ENCODE data around the gene LSM14A.
"Not testable (repeated sequence)": the region's sequence is repeated elsewhere in the genome, so short reads cannot be mapped to it uniquely, and the experiment has no call there.

LSM14A gene

DNA sequence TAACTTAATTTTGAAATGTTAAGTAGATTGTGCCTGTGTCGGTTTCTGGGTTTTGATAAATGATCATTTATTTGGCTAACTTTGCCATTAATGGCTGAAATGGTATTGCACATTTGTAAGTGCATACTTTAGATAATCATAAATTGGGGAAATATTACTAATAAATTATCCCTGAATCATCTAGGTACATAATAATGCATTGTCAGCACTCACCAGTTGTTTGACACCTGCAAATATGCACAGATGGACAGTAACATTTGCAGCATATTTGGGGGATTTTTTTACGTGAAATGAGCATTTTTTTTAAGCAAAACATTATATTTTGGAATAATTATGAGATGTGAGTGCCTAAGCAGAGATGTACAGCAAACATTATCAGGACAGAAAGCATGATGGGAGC, 41.0 kb downstream of the LSM14A start:
- in situ Hi-C loops (cut with MboI; ENCODE audit: low sequenced_read_pairs, unreplicated experiment): no loop called here
- DNase-seq (ENCODE audit: low spot score): no peak
- TF ChIP-seq, protein P1, sequence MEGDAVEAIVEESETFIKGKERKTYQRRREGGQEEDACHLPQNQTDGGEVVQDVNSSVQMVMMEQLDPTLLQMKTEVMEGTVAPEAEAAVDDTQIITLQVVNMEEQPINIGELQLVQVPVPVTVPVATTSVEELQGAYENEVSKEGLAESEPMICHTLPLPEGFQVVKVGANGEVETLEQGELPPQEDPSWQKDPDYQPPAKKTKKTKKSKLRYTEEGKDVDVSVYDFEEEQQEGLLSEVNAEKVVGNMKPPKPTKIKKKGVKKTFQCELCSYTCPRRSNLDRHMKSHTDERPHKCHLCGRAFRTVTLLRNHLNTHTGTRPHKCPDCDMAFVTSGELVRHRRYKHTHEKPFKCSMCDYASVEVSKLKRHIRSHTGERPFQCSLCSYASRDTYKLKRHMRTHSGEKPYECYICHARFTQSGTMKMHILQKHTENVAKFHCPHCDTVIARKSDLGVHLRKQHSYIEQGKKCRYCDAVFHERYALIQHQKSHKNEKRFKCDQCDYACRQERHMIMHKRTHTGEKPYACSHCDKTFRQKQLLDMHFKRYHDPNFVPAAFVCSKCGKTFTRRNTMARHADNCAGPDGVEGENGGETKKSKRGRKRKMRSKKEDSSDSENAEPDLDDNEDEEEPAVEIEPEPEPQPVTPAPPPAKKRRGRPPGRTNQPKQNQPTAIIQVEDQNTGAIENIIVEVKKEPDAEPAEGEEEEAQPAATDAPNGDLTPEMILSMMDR (IDR thresholded peaks at IDR 0.05; ENCODE audit: borderline replicate concordance, control extremely low read depth, extremely low read depth, insufficient read depth, missing control alignments): no peak

DNA sequence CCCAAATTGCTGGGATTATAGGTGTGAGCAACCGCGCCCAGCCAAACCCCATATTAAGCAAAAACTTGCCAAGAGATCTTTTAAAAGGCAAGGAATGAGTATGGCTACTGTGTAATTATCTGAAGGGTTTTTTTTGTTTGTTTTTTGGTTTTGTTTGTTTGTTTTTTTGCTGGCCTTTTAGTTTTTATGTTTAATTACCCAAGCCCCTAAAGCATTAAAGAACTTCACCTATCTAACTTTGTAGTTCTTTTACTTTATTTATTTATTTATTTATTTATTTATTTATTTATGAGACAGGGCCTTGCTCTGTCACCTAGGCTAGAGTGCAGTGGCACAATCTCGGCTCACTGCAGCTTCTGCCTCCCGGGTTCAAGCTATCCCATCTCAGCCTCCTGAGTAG, 41.7 kb downstream of the LSM14A start:
- TF ChIP-seq, protein P1 (IDR thresholded peaks at IDR 0.05; ENCODE audit: borderline replicate concordance, control extremely low read depth, extremely low read depth, insufficient read depth, missing control alignments): no peak
- no peak for DNase-seq (ENCODE audit: low spot score)
- in situ Hi-C loops (cut with MboI; ENCODE audit: low sequenced_read_pairs, unreplicated experiment): no loop called here

DNA sequence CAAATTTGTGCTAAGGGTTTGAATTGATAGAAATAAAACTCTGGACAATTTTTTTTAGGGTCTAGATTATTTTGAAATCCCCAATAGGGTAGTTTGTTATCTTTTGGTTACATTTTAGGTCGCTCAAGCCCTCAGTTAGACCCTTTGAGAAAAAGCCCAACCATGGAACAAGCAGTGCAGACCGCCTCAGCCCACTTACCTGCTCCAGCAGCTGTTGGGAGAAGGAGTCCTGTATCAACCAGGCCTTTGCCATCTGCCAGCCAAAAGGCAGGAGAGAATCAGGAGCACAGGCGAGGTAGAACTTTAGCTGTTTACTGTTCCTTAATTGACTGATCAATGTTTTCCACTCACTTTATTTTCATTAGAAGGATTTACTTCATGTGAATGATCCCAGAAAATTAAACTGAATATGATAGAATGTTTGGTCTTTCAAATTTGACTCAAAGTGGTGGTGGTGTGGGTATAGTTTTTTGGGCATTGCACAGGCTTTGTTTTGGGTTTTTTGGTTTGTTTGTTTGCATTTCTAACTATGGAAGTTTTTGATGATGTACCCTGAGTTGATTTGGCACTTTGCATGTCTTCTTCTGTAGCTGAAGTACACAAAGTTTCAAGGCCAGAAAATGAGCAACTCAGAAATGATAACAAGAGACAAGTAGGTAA, 42.8 kb downstream of the LSM14A start:
- in situ Hi-C loops (cut with MboI; ENCODE audit: low sequenced_read_pairs, unreplicated experiment): no loop called here
- no peak for DNase-seq (ENCODE audit: low spot score)
- TF ChIP-seq, protein P1 (IDR thresholded peaks at IDR 0.05; ENCODE audit: borderline replicate concordance, control extremely low read depth, extremely low read depth, insufficient read depth, missing control alignments): no peak

DNA sequence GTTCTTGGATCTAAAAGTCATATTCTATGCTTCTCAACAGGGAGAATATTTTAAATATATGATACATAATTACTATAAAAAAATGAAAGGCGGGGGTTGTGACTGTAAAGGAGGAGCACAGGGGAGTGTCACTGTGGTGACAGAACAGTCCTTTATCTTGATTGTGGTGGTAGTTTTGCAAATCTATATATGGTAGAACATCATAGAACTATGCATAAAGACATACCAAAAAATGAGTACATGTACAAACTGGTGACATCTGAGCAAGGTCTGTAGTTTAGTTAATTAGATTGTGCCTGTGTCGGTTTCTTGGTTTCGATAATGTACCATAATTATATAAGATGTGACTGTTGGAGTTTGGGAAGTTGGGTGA, 43.3 kb downstream of the LSM14A start:
- DNase-seq (ENCODE audit: low spot score): no peak
- in situ Hi-C loops (cut with MboI; ENCODE audit: low sequenced_read_pairs, unreplicated experiment): no loop called here
- TF ChIP-seq, protein P1 (IDR thresholded peaks at IDR 0.05; ENCODE audit: borderline replicate concordance, control extremely low read depth, extremely low read depth, insufficient read depth, missing control alignments): no peak

GRCh38 chr19:34216745-34217219, 44.5 kb downstream of the LSM14A start:
- in situ Hi-C loops (cut with MboI; ENCODE audit: low sequenced_read_pairs, unreplicated experiment); DNase-seq (ENCODE audit: low spot score): not testable (repeated sequence)

DNA sequence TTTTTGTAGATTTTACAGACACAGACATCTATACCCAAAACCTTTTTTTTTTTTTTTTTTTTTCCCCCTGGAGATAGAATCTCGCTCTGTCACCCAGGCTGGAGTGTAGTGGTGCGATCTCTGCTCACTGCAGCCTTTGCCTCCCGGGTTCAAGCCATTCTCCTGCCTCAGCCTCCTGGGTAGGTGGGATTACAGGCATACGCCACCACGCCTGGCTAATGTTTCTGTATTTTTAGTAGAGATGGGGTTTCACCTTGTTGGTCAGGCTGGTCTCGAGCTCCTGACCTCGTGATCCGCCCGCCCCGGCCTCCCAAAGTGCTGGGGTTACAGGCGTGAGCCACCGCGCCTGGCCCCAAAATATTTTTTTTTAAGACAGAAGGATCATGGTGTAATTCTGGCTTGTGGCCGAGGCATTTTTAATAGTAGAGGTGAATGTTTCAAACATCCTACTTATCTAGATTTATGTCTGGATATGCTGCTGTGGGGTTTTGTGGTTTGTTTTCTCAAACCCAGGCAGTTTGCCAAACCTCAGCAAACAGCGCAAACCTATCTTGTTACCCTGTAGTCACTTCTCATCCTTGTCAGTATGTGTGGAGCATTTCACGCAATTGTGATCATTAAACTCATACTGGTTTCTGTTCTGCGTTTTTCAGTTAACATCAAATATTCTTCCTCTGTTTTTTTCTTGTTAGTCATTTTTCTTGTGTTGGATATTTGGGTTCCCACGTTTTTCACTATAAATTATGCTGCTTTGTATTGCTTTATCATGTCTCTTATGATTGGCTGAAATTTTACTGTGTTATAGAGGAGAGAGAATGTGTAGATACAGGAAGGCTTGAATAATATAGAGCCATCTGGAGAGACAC, 45.9 kb downstream of the LSM14A start:
- in situ Hi-C loops (cut with MboI; ENCODE audit: low sequenced_read_pairs, unreplicated experiment): no loop called here
- TF ChIP-seq, protein P1 (IDR thresholded peaks at IDR 0.05; ENCODE audit: borderline replicate concordance, control extremely low read depth, extremely low read depth, insufficient read depth, missing control alignments): no peak
- DNase-seq (ENCODE audit: low spot score): peak; percentile 62

DNA sequence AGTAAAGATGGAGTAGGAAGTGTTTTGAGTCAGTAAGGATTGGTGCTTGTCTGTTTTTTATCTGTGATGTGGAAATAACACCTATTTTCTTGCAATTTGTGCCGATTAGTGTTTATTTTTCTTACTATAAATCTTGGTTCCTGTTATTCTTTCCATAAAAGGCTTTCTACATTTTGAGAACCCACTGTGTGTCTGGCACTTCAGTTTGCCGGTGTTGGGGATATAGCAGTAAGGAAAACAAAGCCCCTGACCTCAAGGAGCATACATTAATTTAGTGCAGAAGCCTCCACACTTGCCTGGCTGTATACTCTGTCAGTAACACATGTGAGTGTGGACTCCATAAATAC, 46.5 kb downstream of the LSM14A start:
- in situ Hi-C loops (cut with MboI; ENCODE audit: low sequenced_read_pairs, unreplicated experiment): no loop called here
- TF ChIP-seq, protein P1 (IDR thresholded peaks at IDR 0.05; ENCODE audit: borderline replicate concordance, control extremely low read depth, extremely low read depth, insufficient read depth, missing control alignments): no peak
- no peak for DNase-seq (ENCODE audit: low spot score)

Measured in GM13976 (cell line).